ENCODE data around the gene CIB4. TPM values are rescaled to one million over a fixed set of nuclear protein-coding genes. Genes with fewer than 3 reads are reported as not detected.

The CIB4 gene
- total RNA-seq, 1 experiment from 2014 or later = not detected

DNA sequence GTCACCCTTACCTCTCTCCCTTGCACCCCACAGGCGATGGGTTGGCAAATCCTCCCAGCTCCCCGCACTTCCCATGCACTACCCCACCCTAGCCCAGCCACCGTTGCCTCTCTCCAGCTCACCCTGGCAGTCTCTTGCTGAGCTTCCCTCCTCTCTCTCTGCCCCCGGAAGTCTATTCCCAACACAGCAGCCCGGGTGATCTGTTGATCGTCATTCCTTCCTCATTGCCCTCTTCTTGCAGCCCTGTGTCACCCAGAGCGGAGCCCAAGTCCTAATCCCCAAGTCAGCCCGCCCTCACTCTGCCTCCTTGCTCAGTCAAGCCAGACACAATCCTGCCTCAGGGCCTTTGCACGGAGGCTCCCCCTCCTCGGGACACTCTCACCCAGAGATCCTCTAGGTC lies 55.2 kb downstream of the CIB4 start:
- H3K27ac ChIP-seq (ENCODE audit: low read depth, low read length, poor library complexity, severe bottlenecking) = no peak overlapping the region
- BruUV-seq (replicated peaks) = no TSS peak
- no peak overlapping the region for H3K4me3 ChIP-seq (ENCODE audit: low read depth, low read length, poor library complexity, severe bottlenecking)
- intact Hi-C loops (cut with micrococcal nuclease; ENCODE audit: unreplicated experiment) = no loop called here
- TF ChIP-seq EZH2 (IDR thresholded peaks at IDR 0.05; ENCODE audit: borderline replicate concordance, low read depth, low read length, poor library complexity, severe bottlenecking) (no peak), CTCF (conservative IDR thresholded peaks at IDR 0.05; ENCODE audit: low read depth, low read length) (no peak)
- no peaks in the 10 kb centered on the region for H3K36me3 ChIP-seq (ENCODE audit: insufficient read depth, low read length, poor library complexity, severe bottlenecking)
- H3K4me1 ChIP-seq (ENCODE audit: insufficient read depth, low read length, poor library complexity, severe bottlenecking) = no peaks in the 10 kb centered on the region
- no peaks in the 10 kb centered on the region for H3K9me3 ChIP-seq (ENCODE audit: low read depth, low read length, poor library complexity, severe bottlenecking)
- no peak for DNase-seq (ENCODE audit: low spot score)
- POLR2A ChIA-PET (ENCODE audit: low non-redundant PET) = no interaction called here
- peaks cover 14% of the 10 kb centered on the region for H3K27me3 ChIP-seq (replicated peaks; ENCODE audit: insufficient read depth, low read depth, low read length, poor library complexity)
- CTCF ChIA-PET = no interaction called here

DNA sequence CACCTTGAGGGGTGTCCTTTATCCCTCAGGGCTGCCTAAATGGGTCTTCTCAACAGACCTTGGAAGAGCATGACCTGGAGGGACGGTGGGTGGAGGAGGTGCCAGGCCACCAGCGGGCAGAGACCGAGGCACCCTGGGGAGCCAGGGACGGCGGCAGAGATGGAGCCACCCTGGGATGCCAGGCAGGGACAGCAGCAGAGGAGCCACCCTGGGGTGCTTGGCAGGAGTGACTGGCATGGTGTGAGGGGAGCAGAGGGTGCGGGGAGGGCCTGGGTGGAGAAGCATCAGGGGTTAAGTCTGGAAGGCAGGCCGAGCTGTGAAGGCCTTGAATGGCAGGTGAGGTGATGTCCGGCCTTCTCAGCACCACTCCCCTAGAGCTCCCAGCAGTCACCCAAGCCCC lies 56.1 kb downstream of the CIB4 start:
- peaks cover 14% of the 10 kb centered on the region for H3K27me3 ChIP-seq (replicated peaks; ENCODE audit: insufficient read depth, low read depth, low read length, poor library complexity)
- DNase-seq (ENCODE audit: low spot score) = no peak
- CTCF ChIA-PET = no interaction called here

GRCh38 chr2:26584656-26585055 lies 56.5 kb downstream of the CIB4 start:
- no peak for DNase-seq (ENCODE audit: low spot score)
- POLR2A ChIA-PET (ENCODE audit: low non-redundant PET) = no interaction called here
- BruUV-seq (replicated peaks) = no TSS peak
- intact Hi-C loops (cut with micrococcal nuclease; ENCODE audit: unreplicated experiment) = no loop called here
- Histone ChIP-seq H3K4me3 (ENCODE audit: low read depth, low read length, poor library complexity, severe bottlenecking) (no peak overlapping the region), H3K9me3 (ENCODE audit: low read depth, low read length, poor library complexity, severe bottlenecking) (no peaks in the 10 kb centered on the region), H3K27me3 (replicated peaks; ENCODE audit: insufficient read depth, low read depth, low read length, poor library complexity) (peaks cover 11% of the 10 kb centered on the region), H3K4me1 (ENCODE audit: insufficient read depth, low read length, poor library complexity, severe bottlenecking) (no peaks in the 10 kb centered on the region), H3K36me3 (ENCODE audit: insufficient read depth, low read length, poor library complexity, severe bottlenecking) (no peaks in the 10 kb centered on the region), H3K27ac (ENCODE audit: low read depth, low read length, poor library complexity, severe bottlenecking) (no peak overlapping the region)
- CTCF ChIA-PET = no interaction called here
- no peak for TF ChIP-seq EZH2 (IDR thresholded peaks at IDR 0.05; ENCODE audit: borderline replicate concordance, low read depth, low read length, poor library complexity, severe bottlenecking)
- no peak for TF ChIP-seq CTCF (conservative IDR thresholded peaks at IDR 0.05; ENCODE audit: low read depth, low read length)

More for the DNA sequence above, 56.1 kb downstream of the CIB4 start:
- BruUV-seq (replicated peaks) = no TSS peak
- Histone ChIP-seq H3K4me1 (ENCODE audit: insufficient read depth, low read length, poor library complexity, severe bottlenecking) (no peaks in the 10 kb centered on the region), H3K36me3 (ENCODE audit: insufficient read depth, low read length, poor library complexity, severe bottlenecking) (no peaks in the 10 kb centered on the region), H3K9me3 (ENCODE audit: low read depth, low read length, poor library complexity, severe bottlenecking) (no peaks in the 10 kb centered on the region), H3K4me3 (ENCODE audit: low read depth, low read length, poor library complexity, severe bottlenecking) (no peak overlapping the region), H3K27ac (ENCODE audit: low read depth, low read length, poor library complexity, severe bottlenecking) (no peak overlapping the region)
- intact Hi-C loops (cut with micrococcal nuclease; ENCODE audit: unreplicated experiment) = no loop called here
- no peak for TF ChIP-seq EZH2 (IDR thresholded peaks at IDR 0.05; ENCODE audit: borderline replicate concordance, low read depth, low read length, poor library complexity, severe bottlenecking)
- TF ChIP-seq CTCF (conservative IDR thresholded peaks at IDR 0.05; ENCODE audit: low read depth, low read length) = no peak
- POLR2A ChIA-PET (ENCODE audit: low non-redundant PET) = no interaction called here
